DMS 273 (cell line): Measurements from ENCODE around the gene GNAQ.

Source experiments
- DNase-seq: peaks from one replicate; lab custom pipeline; 2025; ENCODE audit not compliant: unreplicated experiment; lab: John Stamatoyannopoulos, UW

GNAQ gene

GRCh38 chr9:77977210-77977611 is 54.4 kb downstream of the GNAQ start:
- peak; percentile 38 for DNase-seq

GRCh38 chr9:77975806-77976205 is 55.8 kb downstream of the GNAQ start:
- no peak for DNase-seq

DNA sequence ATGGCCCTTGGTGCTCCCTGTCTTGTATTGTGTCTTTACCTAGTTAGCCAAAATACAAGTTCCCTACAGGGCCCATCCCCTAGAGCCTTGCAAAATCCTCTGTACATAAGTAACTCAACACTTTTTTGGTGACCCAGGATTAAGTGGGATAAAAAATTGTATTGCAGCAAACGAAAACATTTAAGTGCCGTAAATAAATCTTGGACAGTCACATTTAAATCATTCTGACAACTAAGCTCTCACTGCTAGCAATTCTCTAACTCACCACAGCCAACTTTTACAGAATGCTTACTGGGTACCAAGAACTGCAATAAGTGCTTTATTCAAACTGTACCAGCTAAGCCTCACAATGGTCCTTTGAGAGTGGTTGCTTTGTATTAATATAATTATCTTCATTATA is 56.6 kb downstream of the GNAQ start:
- DNase-seq = no peak

DNA sequence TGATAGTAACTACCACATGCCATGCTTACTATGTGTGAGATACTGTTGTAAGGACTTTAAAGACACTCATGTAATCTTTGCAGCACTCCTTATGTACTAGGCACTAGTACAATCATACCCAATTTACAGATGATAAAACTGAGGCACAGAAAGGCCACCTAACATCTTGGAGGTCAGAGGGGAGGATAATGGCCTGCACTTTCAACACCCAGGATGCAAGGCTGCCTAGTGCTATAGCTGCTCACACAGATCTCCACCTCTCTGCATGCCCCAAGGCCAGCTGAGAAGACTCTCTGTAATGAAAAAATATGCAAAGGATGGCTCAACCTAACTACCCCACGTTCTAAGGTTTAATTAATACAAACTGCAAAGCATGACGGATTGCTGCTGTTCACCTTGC is 57.2 kb downstream of the GNAQ start:
- DNase-seq = no peak

GRCh38 chr9:77969083-77969482 is 62.5 kb downstream of the GNAQ start:
- DNase-seq = no peak

- DNase-seq = no peak
These were observed 63.1 kb downstream of the GNAQ start for GRCh38 chr9:77968506-77968905.

- no peak for DNase-seq
These were observed 64.9 kb downstream of the GNAQ start for GRCh38 chr9:77966718-77967117.

DNA sequence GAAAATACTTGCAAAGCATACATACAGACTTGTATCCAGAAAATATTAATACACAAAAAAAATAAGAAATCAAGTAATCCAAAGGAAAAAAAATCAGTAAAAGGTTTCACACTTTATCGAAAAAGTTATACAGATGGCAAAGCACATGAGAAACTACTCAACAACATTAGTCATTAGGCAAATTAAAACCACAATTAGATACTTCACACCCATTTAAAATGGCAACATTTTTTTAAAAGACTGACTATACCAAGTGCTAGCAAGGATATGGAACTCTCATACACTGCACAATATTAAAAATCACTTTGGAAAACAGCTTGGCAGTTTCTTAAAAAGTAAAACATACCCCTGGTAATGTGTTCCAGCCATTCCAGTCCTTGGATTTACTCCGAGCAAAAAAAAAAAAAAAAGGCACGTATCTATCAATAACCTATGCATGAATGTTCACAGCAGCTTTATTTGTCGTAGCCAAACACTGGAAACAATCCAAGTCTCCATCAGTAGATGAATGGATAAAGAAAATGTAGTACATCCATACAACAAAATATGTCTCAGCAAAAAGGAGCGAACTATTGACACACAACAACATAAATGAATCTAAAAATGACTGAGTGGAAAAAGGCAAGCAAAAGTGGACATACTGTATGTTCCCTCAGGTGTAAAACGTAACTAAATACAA is 66.0 kb downstream of the GNAQ start:
- peak; percentile 35 for DNase-seq

DNA sequence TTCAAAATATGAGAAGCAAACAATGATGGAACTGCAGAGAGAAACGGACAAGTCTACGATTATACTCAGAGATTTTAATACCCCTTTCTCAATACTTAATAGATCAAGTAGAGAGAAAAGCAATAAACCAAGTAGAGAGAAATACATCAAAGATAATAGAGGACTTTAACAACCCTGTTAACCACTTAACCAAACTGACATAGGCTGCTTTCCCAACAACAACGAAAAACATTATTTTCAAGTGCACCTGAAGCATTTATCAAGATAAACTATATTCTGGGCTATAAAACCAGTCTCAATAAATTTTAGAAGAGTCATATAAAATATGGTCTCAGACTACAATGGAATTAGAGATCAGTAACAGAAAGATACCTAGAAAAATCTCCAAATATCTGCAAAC is 67.4 kb downstream of the GNAQ start:
- no peak for DNase-seq

GRCh38 chr9:77961541-77961940 is 70.1 kb downstream of the GNAQ start:
- DNase-seq = no peak

DNA sequence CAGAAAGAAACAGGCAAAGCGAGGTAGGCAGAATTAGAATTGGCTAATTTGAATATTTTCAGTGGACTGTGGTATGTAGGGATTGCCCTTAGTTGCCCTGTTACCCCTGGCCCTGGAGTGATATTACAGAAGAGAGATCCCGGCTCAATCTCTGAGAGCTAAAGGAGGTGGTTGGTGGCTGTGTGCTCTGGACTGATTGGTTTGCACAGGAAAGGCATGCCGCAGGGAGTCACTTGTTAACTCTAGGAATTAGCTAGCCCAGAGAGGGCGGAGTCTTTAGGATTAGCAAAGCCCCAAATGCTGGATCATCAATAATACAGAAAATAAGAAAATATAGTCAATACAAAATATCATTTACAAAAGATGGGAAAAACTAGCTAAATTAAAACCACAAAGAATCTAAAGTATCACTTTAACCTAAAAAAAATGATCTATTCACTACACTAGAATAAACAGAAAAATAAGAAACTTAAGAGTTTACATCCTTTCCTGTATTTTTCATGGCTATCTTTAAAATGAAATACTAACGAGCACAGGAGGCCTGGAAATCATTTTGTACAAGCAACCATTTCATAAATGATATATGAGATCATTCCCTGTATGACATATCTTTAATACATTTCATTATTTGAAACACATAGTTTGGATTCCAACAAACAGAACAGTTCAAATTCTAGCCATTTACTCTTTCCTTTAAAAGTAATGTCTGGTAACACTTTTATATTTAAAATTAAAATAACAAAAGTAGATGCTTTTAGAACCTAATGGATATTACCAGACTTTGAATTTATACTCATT is 71.1 kb downstream of the GNAQ start:
- peak; percentile 14 for DNase-seq

- no peak for DNase-seq
These were observed 71.8 kb downstream of the GNAQ start for GRCh38 chr9:77959803-77960202.

GRCh38 chr9:77957652-77958051 is 74.0 kb downstream of the GNAQ start:
- DNase-seq = peak; percentile 55

- DNase-seq = no peak
These were observed 75.1 kb downstream of the GNAQ start for GRCh38 chr9:77956555-77956954.

DNA sequence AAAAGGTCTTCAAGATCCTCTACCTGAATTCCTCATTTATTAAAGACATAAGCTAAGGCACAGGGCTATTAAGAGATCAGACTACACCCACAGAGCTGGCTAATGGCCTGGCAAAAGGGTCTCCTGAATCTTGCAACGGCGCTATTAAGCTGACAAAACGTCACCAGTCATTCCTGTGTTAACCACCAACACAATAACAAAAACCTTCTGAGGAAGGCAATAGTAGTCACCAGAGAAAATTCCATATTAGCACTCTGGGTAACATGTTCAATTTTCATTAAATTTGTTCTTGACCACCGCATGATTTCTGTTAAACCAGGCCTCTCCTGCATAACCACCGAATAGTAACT is 77.0 kb downstream of the GNAQ start:
- DNase-seq = peak; percentile 39

DNA sequence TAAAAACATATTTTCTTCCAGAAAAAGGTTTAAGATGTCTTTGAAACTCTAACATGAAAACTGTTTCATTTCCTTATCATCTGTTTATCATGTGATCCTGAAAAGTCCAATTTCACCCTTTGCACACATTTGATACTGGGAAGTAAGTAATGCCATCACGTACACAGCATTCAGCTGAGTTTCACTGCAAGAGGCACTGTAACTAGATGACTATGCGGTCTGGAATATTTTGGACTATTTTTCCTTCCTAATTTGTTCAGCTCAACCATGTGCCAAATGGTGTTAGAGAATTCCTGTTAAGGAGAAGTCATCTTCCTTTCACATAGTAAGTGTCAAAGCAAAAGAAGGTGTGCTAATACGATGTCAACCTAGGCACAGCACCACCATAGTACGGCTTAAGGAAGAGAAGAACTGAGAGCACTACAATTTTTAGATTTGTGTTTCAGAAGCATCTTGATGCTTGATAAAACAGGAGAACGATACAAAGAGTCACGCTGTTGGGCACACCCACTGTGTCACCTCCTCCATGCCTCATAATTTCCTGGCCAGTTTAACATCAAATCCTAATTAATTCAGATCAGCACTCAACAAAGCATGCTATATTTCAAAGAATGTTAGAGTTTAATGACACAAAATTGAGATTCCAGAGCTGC is 77.5 kb downstream of the GNAQ start:
- peak; percentile 37 for DNase-seq

DNA sequence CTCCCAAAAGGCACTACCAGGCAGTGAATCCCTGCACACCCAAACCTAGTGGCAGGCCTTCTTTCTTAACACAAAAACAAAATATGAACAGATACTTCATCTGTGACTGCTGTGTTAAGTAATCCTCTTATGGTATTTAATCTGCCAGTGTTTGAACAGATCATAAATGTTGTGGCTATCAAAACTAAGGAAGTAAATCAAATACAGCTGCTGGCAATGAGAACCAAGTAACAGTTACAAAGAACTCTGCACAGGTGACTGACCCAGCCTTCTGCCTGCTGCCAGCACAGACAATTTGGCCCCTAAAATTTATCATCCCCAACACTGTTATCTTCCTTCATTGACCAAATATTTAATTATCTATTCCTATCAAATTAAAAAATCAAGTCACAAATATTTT is 78.0 kb downstream of the GNAQ start:
- no peak for DNase-seq

DNA sequence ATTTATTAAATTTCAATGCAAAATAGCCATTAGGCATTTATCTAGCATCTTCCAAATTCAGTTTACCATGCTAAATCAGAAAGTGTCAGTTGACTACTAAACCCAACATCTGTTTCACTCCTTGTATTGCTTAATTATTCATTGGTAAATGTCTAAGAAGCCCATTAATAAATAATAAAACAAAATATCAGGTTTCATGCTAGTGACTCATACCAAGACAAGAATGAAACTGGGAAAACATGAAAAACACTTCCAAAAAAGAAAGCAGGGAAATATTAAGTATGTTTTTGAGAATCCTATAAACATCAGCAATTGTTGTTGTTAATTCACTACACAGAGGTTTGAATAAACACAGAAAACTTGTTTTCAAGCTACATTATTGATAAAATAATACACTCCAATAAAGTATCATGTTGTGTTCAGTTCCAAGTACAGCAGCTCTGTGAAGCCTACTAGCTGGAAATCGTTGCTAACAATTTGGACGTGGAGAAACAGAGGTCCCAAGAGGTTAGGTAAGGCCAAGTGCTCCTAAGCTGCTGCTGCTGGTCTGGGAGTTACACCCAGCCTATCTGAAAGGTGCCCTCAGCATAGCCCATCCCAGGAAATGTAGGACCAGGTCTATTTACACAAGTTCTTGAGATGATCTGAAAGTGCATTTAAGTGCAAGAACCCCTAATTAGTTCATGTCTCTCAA is 78.8 kb downstream of the GNAQ start:
- peak; percentile 79 for DNase-seq

DNA sequence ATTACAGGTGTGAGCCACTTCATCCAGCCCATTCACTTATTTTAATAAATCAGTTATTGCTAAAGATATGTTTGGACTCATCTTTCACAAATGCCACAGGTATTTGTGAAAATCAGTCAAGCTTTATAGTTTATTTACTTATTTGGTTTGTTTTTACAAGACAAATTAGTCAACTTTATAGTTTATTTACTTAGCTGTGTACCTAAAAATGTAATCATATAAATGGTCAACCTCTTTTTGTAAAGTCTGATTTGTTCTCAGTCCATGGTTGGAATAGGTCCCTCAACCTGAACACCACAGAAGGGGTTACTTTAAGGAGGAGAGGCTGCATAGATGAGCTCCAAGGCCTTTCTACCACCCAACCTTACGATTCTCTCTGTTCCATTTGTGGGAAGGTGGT is 80.2 kb downstream of the GNAQ start:
- DNase-seq = no peak

DNA sequence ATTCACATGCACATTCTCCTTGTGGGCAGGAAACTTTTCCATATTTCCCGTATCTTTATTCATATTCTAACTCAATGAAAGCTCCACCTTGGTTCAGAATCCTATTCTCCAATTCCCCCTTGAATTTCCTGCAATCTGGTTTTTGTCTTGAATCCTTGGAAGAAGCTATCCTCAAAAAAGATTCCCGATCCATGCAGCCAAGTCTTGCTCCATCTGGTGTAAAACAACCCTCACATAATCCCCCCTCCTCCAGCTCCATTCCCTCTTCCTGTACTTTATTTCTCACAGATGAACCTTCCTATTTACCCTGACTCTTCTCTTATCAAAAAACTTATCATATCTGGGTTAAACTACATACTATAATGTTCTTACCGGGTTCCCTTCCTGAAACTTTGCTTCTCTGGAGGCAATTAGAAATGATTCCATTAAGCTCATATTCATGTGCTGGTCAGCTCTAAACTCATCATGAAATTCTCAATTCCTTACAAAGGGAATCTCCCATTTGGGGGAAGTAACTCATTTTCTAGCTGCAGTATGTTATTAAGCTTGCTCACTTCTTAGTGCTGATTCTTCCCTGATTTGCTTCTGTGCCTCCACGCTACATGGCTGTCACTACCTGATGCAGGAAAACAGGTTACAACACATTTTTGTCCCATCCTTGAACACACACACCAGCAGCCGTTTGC is 81.7 kb downstream of the GNAQ start:
- DNase-seq = peak; percentile 46

DNA sequence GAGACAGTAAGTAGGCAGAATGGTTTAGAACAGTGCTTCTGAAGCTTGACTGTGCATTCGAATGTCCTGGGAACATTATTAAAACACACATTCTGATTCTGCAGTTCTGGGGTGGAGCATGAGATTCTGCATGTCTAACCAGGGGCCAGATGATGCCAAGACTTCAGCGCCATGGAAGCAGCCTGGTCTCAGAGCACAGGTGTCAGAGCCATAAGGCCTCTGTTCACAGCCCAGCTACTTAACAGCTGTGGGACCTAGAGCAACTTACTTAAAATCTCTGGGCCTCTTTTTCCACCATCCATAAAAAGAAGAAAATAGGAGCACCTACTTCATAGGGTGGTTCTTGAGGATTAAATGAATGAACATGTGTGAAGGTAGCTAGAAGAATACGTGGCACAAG is 84.0 kb downstream of the GNAQ start:
- peak; percentile 89 for DNase-seq
